GM10266 (cell line): Measurements from ENCODE around the gene RBMS2.

Source experiments
- DNase-seq: peaks from one replicate; pipeline ENCODE4 v3.0.0; 2012; ENCODE audit errors: extremely low spot score
- CTCF ChIP-seq: IDR thresholded peaks from 2 replicates; pipeline ENCODE4 v1.5.1; 2012; ENCODE audit warnings: mild to moderate bottlenecking, low read depth; ENCODE audit not compliant: control insufficient read depth, insufficient read depth; ENCODE audit errors: missing control alignments

RBMS2 gene, protein sequence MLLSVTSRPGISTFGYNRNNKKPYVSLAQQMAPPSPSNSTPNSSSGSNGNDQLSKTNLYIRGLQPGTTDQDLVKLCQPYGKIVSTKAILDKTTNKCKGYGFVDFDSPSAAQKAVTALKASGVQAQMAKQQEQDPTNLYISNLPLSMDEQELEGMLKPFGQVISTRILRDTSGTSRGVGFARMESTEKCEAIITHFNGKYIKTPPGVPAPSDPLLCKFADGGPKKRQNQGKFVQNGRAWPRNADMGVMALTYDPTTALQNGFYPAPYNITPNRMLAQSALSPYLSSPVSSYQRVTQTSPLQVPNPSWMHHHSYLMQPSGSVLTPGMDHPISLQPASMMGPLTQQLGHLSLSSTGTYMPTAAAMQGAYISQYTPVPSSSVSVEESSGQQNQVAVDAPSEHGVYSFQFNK

DNA sequence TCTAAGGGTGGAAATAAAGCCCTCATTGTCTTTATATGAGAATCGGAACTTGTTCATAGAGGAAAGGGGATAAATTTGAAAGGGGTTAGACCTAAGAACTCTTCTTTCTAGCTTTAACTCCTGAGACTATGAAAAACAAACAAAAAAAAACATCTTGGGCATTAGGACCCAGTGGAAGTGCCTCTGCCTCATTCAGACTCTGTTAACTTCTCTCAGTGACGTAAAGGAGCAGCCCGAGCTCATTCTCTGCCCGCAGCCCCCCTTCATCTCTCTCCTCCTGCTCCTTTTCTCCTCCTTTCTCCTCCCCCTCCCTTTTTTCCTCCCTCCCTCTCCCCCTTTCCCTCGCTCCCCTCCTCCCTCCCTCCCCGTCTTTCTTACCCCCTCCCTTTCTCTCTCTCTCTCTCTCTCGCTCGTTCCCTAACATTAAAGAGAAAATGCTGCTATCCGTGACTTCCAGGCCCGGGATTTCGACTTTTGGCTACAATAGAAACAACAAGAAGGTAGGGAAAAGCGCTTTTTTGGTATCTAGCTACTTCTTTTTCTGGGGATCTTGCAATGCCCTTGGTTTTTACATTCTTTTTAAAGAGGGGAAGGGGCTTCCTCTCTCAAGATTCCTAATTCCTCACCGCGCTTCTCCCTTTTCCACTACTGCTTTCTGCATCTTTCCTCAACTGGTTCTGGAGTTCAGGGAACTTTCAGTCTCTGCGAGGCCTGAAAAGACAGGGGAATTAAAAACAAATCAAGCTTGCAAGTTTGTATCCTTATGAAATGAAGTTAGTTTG is at the start of gene RBMS2:
Gene RBMS2 (plus strand): TSS at position 231 of the 782 bp plus-strand sequence. CDS start 204 bp downstream, at position 435.
- no peak for TF ChIP-seq CTCF
- DNase-seq = peak; percentile 41

DNA sequence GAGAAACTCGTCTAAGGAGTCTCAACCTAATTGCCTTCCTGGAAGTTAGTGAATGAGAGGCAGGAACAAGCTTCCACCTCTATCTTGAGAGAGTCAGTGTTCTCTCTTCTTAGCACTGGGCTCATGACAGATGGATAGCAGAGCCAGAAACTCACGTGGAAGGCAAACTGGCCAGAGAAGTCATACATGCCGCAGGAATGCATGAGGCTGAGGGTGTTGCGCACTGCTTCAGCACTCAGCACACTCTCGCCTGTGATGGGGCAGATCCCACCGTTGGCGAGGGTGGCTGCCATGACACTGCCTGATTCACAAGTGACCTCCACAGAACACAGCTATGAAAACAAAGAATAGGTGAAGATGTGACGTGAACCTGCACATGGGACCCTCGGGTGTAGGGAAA is 47.2 kb upstream of the RBMS2 start:
- DNase-seq = no peak
- TF ChIP-seq CTCF = no peak

DNA sequence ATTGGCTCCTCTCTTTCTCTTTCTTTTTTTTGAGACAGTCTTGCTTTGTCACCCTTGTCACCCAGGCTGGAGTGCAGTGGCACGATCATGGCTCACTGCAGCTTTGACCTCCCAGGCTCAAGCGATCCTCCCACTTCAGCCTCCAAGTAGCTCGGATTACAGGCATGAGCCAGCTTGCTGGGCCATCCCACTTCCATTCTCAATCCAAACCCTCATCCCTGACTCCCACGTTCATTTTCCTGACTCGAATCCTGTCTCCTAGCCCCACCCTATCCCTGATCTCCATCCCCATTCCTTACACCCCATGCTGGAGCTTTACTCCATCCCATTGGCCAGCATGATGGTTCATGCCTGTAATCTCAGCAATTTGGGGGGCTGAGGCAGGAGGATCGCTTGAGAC is 45.5 kb upstream of the RBMS2 start:
- no peak for TF ChIP-seq CTCF
- no peak for DNase-seq

DNA sequence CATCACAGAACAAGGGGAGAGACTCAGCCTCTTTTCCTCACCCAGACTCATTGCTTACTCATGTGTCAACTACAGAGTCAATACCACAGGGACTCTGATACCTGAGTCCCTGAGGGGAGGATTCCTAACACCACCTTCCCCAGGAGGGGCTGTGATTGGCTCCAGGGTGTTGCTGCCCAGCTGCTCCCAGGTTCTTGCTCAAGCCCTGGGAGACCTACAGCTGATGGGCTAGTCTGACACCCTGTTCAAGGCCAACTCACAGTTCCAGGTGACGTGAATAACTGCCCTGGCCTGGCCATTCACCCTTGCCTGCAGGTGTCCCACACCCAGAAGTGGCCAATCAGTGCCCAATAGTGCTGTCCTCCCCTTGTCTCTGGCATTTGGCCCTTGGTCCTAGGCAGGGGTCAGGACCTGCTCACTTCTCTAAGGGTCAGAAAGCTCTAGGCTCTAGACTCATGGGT is 44.6 kb upstream of the RBMS2 start:
- DNase-seq = no peak
- no peak for TF ChIP-seq CTCF

GRCh38 chr12:56477521-56478225 is 43.9 kb upstream of the RBMS2 start:
- TF ChIP-seq CTCF = no peak
- no peak for DNase-seq

DNA sequence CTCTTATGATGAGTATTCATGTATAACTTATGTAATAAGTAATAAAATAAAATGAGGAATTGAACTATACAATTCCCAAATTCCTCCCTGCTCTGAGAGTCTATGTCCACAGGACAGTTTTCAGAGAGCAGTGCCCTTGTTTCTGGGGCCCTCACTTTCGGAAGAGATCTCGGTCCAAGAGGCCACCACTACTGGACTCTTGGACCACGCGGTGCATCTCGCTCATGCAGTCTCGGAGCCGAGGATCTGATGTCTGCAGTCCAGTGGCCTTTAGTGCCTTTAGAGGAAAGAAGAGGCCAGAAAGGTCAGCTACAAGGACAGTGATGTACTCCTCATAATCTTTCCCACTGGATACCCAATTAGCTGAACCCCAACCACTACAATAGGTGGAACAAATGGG is 42.0 kb upstream of the RBMS2 start:
- TF ChIP-seq CTCF = no peak
- DNase-seq = no peak
